HCT116 (cell line): ENCODE results near the gene TLK1. TPM values are rescaled to one million over a fixed set of nuclear protein-coding genes. Genes with fewer than 3 reads are reported as not detected.

Experiments
- ATAC-seq: fragments of 200-7000 bp; cut with Tn5 transposase; 2 replicates; pipeline ENCODE4 v1.9.1; 2020; ENCODE audit warnings: mild to moderate bottlenecking, moderate library complexity
- BruUV-seq: library from RNA; stranded (reverse); fragments of 400-500 nt; replicated peaks from 2 replicates; lab custom pipeline; 2021; lab: Mats Ljungman, UMichigan
- CTCF ChIA-PET: fragments of 300-600 bp; sonication (Branson Sonifier 250); formaldehyde crosslinking; loops from one replicate; lab custom pipeline; 2021; ENCODE audit warnings: antibody characterized with exemption; lab: Charles Lee
- POLR2A ChIA-PET: fragments of 300-600, 350-600 bp; sonication (Branson Sonifier 250); formaldehyde crosslinking; loops from one replicate; lab custom pipeline; 2021; ENCODE audit warnings: antibody characterized with exemption; lab: Charles Lee
- RAD21 ChIA-PET, 2 experiments: fragments of 300-600 bp; sonication (Branson Sonifier 250); formaldehyde crosslinking; loops; one replicate each; lab custom pipeline; 2023; ENCODE audit warnings: low total read pairs in 2 of 2; ENCODE audit not compliant: uncharacterized antibody in 2 of 2, unreplicated experiment in 2 of 2, low non-redundant PET in 1 of 2; lab: Charles Lee
- DNase-seq: peaks from one replicate; pipeline ENCODE4 v3.0.0-alpha.2; 2010; ENCODE audit warnings: low read depth, low spot score
- H2AFZ ChIP-seq: fragments of 200-600 bp; shearing (Covaris generic), sonication (generic); 2 replicates; pipeline ENCODE4 v1.6.1; 2017; ENCODE audit warnings: low read depth, mixed run types, mixed read lengths, antibody characterized with exemption, low read length; ENCODE audit not compliant: poor library complexity, severe bottlenecking
- H3K27ac ChIP-seq: 2 replicates; pipeline ENCODE4 v1.5.1; 2012; ENCODE audit warnings: low read depth, low read length
- H3K27me3 ChIP-seq: fragments of 200-600 bp; sonication (generic); 2 replicates; pipeline ENCODE4 v1.6.1; 2016; ENCODE audit warnings: mixed run types, low read length, mixed read lengths; ENCODE audit not compliant: insufficient read depth
- H3K36me3 ChIP-seq, 2 experiments: fragments of 200-500 bp in 1 of 2; fragments of 200-600 bp in 1 of 2; sonication (Bioruptor generic) in 1 of 2; sonication (generic) in 1 of 2; 2 replicates each; pipeline versions ENCODE4 v1.5.1 to v1.6.1; 2014 to 2016; ENCODE audit warnings: low read length in 2 of 2, inconsistent platforms in 1 of 2, mixed read lengths in 1 of 2, mixed run types in 1 of 2; ENCODE audit not compliant: insufficient read depth in 2 of 2, control insufficient read depth in 1 of 2
- H3K4me1 ChIP-seq, 2 experiments: fragments of 200-600 bp in 1 of 2; sonication (generic) in 1 of 2; 2 replicates each; pipeline versions ENCODE4 v1.5.1 to v1.6.1; 2012 to 2017; ENCODE audit warnings: low read length in 2 of 2, inconsistent platforms in 1 of 2, mild to moderate bottlenecking in 1 of 2, mixed read lengths in 1 of 2, mixed run types in 1 of 2, moderate library complexity in 1 of 2; ENCODE audit not compliant: insufficient read depth in 2 of 2, control insufficient read depth in 1 of 2
- H3K4me2 ChIP-seq: fragments of 200-600 bp; sonication (generic); 2 replicates; pipeline ENCODE4 v1.6.1; 2017; ENCODE audit warnings: mixed run types, low read length, mixed read lengths
- H3K4me3 ChIP-seq, 2 experiments: fragments of 200-600 bp in 1 of 2; sonication (generic) in 1 of 2; replicated peaks in 1 of 2; 2 replicates each; pipeline ENCODE4 v1.5.1; 2011 to 2016; ENCODE audit warnings: low read length in 2 of 2, control low read depth in 1 of 2, low read depth in 1 of 2, mild to moderate bottlenecking in 1 of 2, mixed read lengths in 1 of 2, mixed run types in 1 of 2
- H3K79me2 ChIP-seq: fragments of 200-600 bp; sonication (generic); 2 replicates; pipeline ENCODE4 v1.6.1; 2017; ENCODE audit warnings: mild to moderate bottlenecking, mixed run types, low read length, moderate library complexity, mixed read lengths; ENCODE audit not compliant: insufficient read depth
- H3K9ac ChIP-seq: fragments of 200-600 bp; sonication (generic); 2 replicates; pipeline ENCODE4 v1.6.1; 2016; ENCODE audit warnings: low read length, mixed read lengths
- H3K9me2 ChIP-seq: fragments of 200-600 bp; sonication (generic), shearing (Covaris generic); 2 replicates; pipeline ENCODE4 v1.6.1; 2017; ENCODE audit warnings: mixed run types, mild to moderate bottlenecking, moderate library complexity; ENCODE audit not compliant: insufficient read depth
- H3K9me3 ChIP-seq, 2 experiments: fragments of 200-500 bp in 1 of 2; fragments of 200-600 bp in 1 of 2; sonication (Bioruptor generic) in 1 of 2; sonication (generic) in 1 of 2; 2 replicates each; pipeline ENCODE4 v1.6.1; 2014 to 2017; ENCODE audit warnings: low read length in 2 of 2, mixed read lengths in 2 of 2, inconsistent platforms in 1 of 2, low read depth in 1 of 2, mild to moderate bottlenecking in 1 of 2, mixed run types in 1 of 2, moderate library complexity in 1 of 2; ENCODE audit not compliant: control insufficient read depth in 1 of 2, insufficient read depth in 1 of 2
- H4K20me1 ChIP-seq: fragments of 200-600 bp; sonication (generic), shearing (Covaris generic); 2 replicates; pipeline ENCODE4 v1.6.1; 2017; ENCODE audit warnings: mixed run types, mild to moderate bottlenecking, moderate library complexity; ENCODE audit not compliant: insufficient read depth
- CEBPB ChIP-seq: IDR thresholded peaks from 2 replicates; pipeline ENCODE4 v1.6.1; 2012; ENCODE audit warnings: low read depth
- EGR1 ChIP-seq: IDR thresholded peaks from 2 replicates; pipeline ENCODE4 v1.6.1; 2012; ENCODE audit warnings: low read depth
- ELF1 ChIP-seq: IDR thresholded peaks from 2 replicates; pipeline ENCODE4 v1.6.1; 2012; ENCODE audit warnings: low read depth, borderline replicate concordance
- EZH2 ChIP-seq: fragments of 200-600 bp; sonication (generic); IDR thresholded peaks from 2 replicates; pipeline ENCODE4 v1.6.1; 2017; ENCODE audit warnings: antibody characterized with exemption, mixed run types
- EZH2phosphoT487 ChIP-seq: fragments of 200-600 bp; IDR thresholded peaks from 2 replicates; pipeline ENCODE4 v1.6.1; 2018; ENCODE audit warnings: antibody characterized with exemption, borderline replicate concordance
- JUND ChIP-seq: IDR thresholded peaks from 2 replicates; pipeline ENCODE4 v1.6.1; 2012
- POLR2A ChIP-seq: IDR thresholded peaks from 2 replicates; pipeline ENCODE4 v1.7.0; 2011; ENCODE audit warnings: borderline replicate concordance; ENCODE audit not compliant: insufficient read depth, insufficient read length; ENCODE audit errors: extremely low read depth
- POLR2AphosphoS5 ChIP-seq: IDR thresholded peaks from 2 replicates; pipeline ENCODE4 v1.6.1; 2011; ENCODE audit warnings: mild to moderate bottlenecking, low read depth, low read length, moderate library complexity
- RAD21 ChIP-seq: IDR thresholded peaks from 2 replicates; pipeline ENCODE4 v1.6.1; 2012; ENCODE audit warnings: low read depth, mild to moderate bottlenecking
- SIN3A ChIP-seq: IDR thresholded peaks from 2 replicates; pipeline ENCODE4 v1.6.1; 2012; ENCODE audit warnings: low read depth
- SP1 ChIP-seq: IDR thresholded peaks from 2 replicates; pipeline ENCODE4 v1.6.1; 2012; ENCODE audit warnings: low read depth
- SRF ChIP-seq: IDR thresholded peaks from 2 replicates; pipeline ENCODE4 v1.6.1; 2012; ENCODE audit warnings: low read depth
- TCF7L2 ChIP-seq: IDR thresholded peaks from 2 replicates; pipeline ENCODE4 v1.7.0; 2011; ENCODE audit warnings: borderline replicate concordance, inconsistent platforms; ENCODE audit not compliant: insufficient read depth, insufficient read length; ENCODE audit errors: extremely low read depth
- YY1 ChIP-seq: IDR thresholded peaks from 2 replicates; pipeline ENCODE4 v1.6.1; 2011; ENCODE audit warnings: low read length, low read depth, moderate library complexity, mild to moderate bottlenecking; ENCODE audit not compliant: insufficient replicate concordance; ENCODE audit errors: extremely low read depth
- ZFX ChIP-seq: fragments of 450-650 bp; IDR thresholded peaks from 2 replicates; pipeline ENCODE4 v1.6.1; 2017
- ZNF274 ChIP-seq: fragments of 200-500 bp; sonication (Bioruptor generic); IDR thresholded peaks from 2 replicates; pipeline ENCODE4 v1.6.1; 2014; ENCODE audit warnings: mild to moderate bottlenecking, low read depth, low read length, inconsistent platforms
- intact Hi-C: fragments of 100-400 bp; cut with micrococcal nuclease; formaldehyde crosslinking; loops from 2 replicates; pipeline ENCODE4 v1.10.0; 2022
- total RNA-seq: library from RNA; stranded (reverse); gene quantifications from one replicate; pipeline ENCODE4 v1.2.1, GENCODE V29; 2021; ENCODE audit not compliant: unreplicated experiment
- TF ChIP-seq, protein P1 (sequence below): IDR thresholded peaks from 2 replicates; pipeline ENCODE4 v1.6.1; 2011; ENCODE audit warnings: mild to moderate bottlenecking, low read length, moderate library complexity; ENCODE audit not compliant: insufficient replicate concordance; ENCODE audit errors: extremely low read depth
- TF ChIP-seq, protein P2 (sequence below): IDR thresholded peaks from 2 replicates; pipeline ENCODE4 v1.6.1; 2012; ENCODE audit warnings: low read depth

The TLK1 gene
- total RNA-seq, 1 experiment from 2014 or later, result 57.7 TPM

DNA sequence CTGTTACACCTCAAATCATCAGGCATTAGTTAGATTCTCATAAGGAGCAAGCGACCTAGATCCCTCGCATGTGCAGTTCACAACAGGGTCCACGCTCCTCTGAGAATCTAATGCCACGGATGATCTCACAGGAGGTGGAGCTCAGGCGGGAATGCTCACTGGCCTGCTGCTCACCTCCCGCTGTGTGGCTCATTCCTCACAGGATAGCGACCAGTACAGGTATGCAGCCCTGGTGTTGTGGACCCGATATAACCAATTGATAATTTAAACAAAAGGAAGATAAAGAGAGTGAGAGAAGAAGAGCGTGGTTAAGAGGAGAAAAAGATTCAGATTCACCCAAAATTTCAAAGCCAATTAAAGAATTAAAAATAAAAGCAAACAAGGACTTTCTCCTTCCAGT, 20.8 kb downstream of the TLK1 start:
- no peaks in the 10 kb centered on the region; a peak in 1 of 4 replicates for H3K4me1 ChIP-seq
- H3K4me2 ChIP-seq, result no peak overlapping the region
- H2AFZ ChIP-seq, result no peak overlapping the region
- intact Hi-C loops, result no loop called here
- H3K27ac ChIP-seq, result no peak overlapping the region
- TF ChIP-seq SRF (no peak), TCF7L2 (no peak), JUND (no peak), ZFX (no peak), SP1 (no peak), YY1 (no peak), SIN3A (no peak), ELF1 (no peak), EZH2phosphoT487 (no peak), POLR2A (no peak), EZH2 (no peak), ZNF274 (no peak), EGR1 (no peak), POLR2AphosphoS5 (no peak), CEBPB (no peak), RAD21 (no peak)
- TF ChIP-seq, protein P1, sequence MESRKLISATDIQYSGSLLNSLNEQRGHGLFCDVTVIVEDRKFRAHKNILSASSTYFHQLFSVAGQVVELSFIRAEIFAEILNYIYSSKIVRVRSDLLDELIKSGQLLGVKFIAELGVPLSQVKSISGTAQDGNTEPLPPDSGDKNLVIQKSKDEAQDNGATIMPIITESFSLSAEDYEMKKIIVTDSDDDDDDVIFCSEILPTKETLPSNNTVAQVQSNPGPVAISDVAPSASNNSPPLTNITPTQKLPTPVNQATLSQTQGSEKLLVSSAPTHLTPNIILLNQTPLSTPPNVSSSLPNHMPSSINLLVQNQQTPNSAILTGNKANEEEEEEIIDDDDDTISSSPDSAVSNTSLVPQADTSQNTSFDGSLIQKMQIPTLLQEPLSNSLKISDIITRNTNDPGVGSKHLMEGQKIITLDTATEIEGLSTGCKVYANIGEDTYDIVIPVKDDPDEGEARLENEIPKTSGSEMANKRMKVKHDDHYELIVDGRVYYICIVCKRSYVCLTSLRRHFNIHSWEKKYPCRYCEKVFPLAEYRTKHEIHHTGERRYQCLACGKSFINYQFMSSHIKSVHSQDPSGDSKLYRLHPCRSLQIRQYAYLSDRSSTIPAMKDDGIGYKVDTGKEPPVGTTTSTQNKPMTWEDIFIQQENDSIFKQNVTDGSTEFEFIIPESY, result no peak
- TF ChIP-seq, protein P2, sequence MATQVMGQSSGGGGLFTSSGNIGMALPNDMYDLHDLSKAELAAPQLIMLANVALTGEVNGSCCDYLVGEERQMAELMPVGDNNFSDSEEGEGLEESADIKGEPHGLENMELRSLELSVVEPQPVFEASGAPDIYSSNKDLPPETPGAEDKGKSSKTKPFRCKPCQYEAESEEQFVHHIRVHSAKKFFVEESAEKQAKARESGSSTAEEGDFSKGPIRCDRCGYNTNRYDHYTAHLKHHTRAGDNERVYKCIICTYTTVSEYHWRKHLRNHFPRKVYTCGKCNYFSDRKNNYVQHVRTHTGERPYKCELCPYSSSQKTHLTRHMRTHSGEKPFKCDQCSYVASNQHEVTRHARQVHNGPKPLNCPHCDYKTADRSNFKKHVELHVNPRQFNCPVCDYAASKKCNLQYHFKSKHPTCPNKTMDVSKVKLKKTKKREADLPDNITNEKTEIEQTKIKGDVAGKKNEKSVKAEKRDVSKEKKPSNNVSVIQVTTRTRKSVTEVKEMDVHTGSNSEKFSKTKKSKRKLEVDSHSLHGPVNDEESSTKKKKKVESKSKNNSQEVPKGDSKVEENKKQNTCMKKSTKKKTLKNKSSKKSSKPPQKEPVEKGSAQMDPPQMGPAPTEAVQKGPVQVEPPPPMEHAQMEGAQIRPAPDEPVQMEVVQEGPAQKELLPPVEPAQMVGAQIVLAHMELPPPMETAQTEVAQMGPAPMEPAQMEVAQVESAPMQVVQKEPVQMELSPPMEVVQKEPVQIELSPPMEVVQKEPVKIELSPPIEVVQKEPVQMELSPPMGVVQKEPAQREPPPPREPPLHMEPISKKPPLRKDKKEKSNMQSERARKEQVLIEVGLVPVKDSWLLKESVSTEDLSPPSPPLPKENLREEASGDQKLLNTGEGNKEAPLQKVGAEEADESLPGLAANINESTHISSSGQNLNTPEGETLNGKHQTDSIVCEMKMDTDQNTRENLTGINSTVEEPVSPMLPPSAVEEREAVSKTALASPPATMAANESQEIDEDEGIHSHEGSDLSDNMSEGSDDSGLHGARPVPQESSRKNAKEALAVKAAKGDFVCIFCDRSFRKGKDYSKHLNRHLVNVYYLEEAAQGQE, result no peak
- H3K79me2 ChIP-seq, result peaks cover 98% of the 10 kb centered on the region
- no peaks in the 10 kb centered on the region for H3K36me3 ChIP-seq
- no TSS peak for BruUV-seq
- H4K20me1 ChIP-seq, result peaks cover 3% of the 10 kb centered on the region; the same call in 1 of the 2 replicates
- no peaks in the 10 kb centered on the region for H3K27me3 ChIP-seq
- no peak overlapping the region for H3K4me3 ChIP-seq
- ChIA-PET POLR2A (no interaction called here), CTCF (no interaction called here), RAD21 (no interaction called here)
- DNase-seq, result no peak
- no peaks in the 10 kb centered on the region for H3K9me2 ChIP-seq
- no peak overlapping the region for H3K9ac ChIP-seq
- ATAC-seq, result no peak
- H3K9me3 ChIP-seq, result no peaks in the 10 kb centered on the region
